Stimulated activated CD8-positive, alpha-beta memory T cell treated with anti-CD3 and anti-CD28 coated beads, Interleukin-15, amount 100 ng/mL, for 24 hours (primary cell): Measurements from ENCODE around the gene GNB1L.

Experiments
- DNase-seq: peaks from one replicate; pipeline ENCODE4 v3.0.0-alpha.2; 2020; ENCODE audit warnings: low read depth

GNB1L gene

DNA sequence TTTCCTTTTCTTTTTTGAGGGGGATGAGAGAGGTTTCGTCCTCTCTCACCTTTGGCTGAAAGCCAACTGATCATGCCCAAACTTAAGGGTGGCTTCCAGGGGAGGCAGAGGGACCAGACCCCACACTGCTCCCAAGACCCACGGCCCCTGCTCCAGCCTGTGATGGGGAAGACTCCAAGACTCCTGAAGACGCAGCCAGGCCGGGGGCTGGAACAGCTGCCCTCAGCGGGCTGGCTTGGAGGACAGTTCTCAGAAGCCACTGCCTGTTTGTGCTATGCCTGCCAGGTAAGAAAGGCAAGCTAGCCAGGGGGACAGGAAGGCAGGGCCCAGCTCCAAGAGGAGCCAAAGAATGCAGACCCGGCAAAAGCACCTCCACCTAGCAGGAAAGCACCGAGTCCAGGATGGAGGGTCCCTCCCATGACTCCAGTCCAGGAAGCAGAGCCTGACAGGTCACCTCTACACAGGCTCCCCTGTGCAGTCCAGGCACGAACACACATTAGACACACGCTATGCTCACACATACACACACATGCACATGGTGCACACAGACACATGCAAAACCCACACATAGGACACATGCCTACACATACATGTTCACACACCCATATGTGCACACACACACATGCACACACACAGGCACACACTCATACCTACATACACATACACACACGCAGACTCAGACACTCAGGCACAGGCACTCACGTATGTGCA lies 31.3 kb downstream of the GNB1L start:
- no peak for DNase-seq

- DNase-seq = no peak
Observed at GRCh38 chr22:19822301-19823117, 32.2 kb downstream of the GNB1L start.

GRCh38 chr22:19821523-19822300 lies 33.0 kb downstream of the GNB1L start:
- DNase-seq = no peak

GRCh38 chr22:19820880-19821522 lies 33.7 kb downstream of the GNB1L start:
- DNase-seq = no peak

DNA sequence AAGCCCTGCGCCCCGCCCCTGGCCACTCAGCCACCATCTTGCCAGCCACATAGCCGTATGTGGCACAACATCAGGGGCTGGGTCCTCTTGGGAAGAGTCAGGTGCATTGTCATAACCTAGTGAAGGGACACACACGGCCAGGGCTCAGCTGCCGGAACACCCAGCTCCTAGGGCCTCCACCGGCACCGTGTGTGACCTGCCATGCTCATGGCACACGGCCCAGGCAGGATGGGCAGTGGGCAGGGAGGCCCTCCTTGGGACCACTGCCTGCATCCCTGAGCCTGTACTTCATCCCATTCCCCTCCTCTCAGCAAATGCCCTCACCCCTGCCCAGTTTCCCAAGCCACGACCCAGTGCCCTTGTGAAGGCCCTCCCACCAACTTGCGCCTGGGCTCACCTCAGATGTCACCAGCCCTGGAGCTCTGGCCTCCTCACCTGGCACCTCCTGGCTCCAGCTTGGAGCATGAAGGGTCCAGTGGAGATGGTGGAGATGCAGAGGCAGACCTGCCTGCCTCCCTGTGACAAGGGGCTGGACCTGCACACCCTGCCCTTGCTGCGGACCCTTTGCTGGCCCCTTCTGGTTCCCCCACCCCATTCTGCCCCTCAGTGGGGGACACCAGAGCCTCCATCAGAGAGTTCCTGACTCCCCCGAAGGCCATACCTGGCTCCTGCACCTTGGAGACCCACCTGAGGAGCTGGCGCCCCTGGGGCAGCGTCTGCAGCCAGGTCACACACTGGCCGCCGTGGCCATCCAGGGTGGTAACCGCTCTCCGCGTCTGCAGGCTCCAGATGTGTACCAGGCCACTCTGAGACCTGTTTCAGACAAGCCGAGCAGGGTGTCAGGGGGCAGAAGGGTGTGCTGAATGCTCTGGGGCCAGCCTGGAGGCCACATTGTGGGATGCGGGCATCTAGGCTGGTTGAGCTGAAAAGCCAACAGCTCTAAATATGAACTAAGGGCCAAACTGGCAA lies 34.5 kb downstream of the GNB1L start:
- DNase-seq = no peak

GRCh38 chr22:19819208-19819910 lies 35.3 kb downstream of the GNB1L start:
- DNase-seq = no peak

- no peak for DNase-seq
Observed at GRCh38 chr22:19818324-19819207, 36.1 kb downstream of the GNB1L start.

GRCh38 chr22:19816372-19817119 lies 38.1 kb downstream of the GNB1L start:
- DNase-seq = no peak

- no peak for DNase-seq
Observed at GRCh38 chr22:19815823-19816290, 38.8 kb downstream of the GNB1L start.

- DNase-seq = no peak
Observed at GRCh38 chr22:19815093-19815822, 39.4 kb downstream of the GNB1L start.

DNA sequence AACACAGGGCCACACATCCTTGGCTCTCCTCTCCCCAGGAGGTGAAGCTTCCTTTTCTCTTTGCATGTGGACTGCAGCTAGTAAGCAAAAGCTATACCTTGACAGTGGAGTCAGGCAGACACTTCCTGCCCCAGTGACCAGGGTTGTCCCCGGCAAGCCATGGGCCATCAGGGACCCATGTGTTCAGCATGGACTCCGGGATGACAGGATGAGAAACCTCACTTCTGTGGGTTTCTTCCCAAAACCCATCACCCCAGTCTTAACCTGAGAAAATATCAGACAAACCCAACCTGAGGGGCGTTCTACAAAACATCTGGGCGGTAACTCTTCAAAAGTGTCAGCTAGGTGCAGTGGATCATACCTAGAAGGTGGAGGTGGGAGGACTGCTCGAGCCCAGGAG lies 40.2 kb downstream of the GNB1L start:
- no peak for DNase-seq

GRCh38 chr22:19812910-19813309 lies 41.8 kb downstream of the GNB1L start:
- no peak for DNase-seq

DNA sequence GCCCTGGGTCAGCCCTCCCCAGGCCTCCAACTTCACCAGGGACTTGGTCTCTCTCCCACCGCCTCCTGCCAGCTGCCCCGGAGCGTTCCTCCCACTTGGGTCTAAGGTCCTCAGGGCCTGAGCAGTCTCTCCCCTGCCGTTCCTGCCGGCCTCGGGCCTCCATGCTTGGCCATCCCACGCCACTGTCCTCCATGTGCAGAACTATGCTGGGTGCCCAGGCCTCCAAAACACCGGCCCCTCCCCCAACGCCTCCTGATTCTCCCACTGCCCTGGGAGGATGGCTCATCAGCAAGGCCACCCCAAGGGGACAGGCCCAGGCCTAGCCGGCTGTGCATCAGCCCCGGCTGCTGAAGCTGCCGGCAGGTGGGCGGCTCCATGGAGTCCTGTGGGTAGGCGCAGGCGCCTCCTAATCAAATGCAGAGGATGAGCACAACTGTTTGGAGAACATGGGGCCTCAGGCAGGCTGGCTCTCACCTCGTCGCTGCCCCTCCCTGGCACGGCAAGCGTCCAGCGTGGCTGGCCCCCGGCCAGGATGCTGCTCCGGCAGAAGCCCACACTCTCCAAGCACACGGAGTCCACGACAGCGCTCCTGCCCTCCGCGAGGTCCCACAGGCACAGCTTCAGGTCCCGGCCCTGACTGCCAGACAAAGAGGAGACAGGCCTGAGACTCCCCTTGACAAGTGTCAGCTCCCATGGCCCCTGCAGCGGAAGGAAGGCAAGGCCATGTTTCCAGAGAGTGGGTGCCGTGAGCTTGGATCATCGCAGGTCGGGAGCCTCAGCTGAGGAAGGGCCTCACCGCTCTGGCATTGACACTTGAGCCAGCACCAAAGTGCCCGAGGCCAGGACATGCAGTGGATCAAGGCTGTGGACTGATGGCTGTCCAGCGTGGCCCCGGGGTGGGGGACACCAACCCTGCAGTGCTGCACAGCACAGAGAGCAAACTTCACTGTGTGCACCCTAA lies 42.6 kb downstream of the GNB1L start:
- no peak for DNase-seq

DNA sequence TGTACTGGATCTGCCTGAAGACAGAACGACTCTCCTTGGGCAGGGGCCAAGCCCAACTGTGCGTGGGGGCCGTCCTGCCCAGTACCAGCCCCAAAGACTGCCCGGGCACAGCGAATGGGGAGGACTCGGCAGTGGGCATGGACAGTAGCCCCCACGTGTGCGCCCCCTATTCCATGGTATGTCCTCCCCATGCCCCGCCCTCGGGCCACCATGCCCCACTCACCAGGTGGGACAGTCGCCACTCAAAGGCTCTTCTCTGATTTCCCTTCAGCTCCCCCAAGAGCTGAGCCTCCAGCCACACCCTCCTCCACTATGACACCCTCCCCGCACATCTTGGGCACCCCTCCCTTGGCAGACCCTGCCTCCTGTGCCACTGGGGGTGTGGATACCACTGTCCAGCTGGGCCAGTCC lies 43.5 kb downstream of the GNB1L start:
- no peak for DNase-seq

- DNase-seq = no peak
Observed at GRCh38 chr22:19810381-19811201, 44.1 kb downstream of the GNB1L start.

GRCh38 chr22:19809741-19810140 lies 44.9 kb downstream of the GNB1L start:
- DNase-seq = no peak
